ENCODE measurements around the gene SRPRB. TPM values are rescaled to one million over a fixed set of nuclear protein-coding genes. Genes with fewer than 3 reads are reported as not detected.

The SRPRB gene
- total and polyA plus RNA-seq, 2 experiments from 2014 or later = 29.2 to 40.9 TPM

DNA sequence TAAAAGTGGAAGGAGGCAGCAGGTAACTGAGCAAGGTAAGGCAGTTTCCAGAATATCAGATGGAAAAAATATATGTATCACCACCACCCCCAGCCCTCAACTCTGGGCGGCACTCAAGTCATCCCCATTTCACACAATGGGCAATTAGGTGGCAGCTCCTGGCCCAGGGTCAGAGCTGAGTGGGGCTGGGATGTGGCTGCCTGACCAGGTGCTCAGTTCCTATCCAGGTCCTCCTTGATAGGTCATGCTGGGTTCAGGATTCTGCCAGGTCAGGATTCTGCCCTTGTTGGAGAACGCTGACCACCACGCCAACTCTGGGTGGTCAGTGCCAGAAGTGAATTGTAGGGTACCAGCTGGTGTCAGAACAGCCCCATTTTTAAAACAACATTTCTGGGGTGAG is 60.5 kb downstream of the SRPRB start:
- H3K27me3 ChIP-seq = no peaks in the 10 kb centered on the region
- DNase-seq (ENCODE audit: low read depth in 1 of 2, low spot score in 1 of 2) = no peak
- no peak overlapping the region for H3K27ac ChIP-seq
- H3K36me3 ChIP-seq = no peaks in the 10 kb centered on the region
- peaks cover 3% of the 10 kb centered on the region for H3K4me1 ChIP-seq (ENCODE audit: low read depth)
- no peaks in the 10 kb centered on the region for H3K9me3 ChIP-seq (ENCODE audit: low read depth)
- no peak overlapping the region for H3K4me3 ChIP-seq
- TF ChIP-seq, protein P1, sequence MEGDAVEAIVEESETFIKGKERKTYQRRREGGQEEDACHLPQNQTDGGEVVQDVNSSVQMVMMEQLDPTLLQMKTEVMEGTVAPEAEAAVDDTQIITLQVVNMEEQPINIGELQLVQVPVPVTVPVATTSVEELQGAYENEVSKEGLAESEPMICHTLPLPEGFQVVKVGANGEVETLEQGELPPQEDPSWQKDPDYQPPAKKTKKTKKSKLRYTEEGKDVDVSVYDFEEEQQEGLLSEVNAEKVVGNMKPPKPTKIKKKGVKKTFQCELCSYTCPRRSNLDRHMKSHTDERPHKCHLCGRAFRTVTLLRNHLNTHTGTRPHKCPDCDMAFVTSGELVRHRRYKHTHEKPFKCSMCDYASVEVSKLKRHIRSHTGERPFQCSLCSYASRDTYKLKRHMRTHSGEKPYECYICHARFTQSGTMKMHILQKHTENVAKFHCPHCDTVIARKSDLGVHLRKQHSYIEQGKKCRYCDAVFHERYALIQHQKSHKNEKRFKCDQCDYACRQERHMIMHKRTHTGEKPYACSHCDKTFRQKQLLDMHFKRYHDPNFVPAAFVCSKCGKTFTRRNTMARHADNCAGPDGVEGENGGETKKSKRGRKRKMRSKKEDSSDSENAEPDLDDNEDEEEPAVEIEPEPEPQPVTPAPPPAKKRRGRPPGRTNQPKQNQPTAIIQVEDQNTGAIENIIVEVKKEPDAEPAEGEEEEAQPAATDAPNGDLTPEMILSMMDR (IDR thresholded peaks at IDR 0.05; ENCODE audit: low read depth, low read length) = no peak

DNA sequence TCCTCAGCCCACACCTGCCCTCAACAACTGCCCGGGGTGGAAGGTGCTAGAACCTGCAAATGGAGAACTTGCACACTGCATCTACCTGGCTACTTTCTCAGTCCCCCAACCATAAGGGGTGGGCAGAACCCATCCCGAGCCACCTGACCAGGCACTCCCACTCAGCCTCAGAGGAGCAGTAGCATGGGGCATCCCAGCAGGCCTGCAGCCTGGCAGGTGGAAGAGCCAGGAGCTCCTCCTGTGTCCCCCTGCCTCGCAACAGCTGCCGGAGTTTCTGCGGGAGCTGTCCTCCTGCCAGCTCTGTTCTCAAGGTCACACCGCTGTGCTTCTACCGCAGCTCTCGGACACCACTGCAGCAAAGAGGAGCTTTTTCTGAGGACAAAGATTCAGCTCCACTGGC is 62.6 kb downstream of the SRPRB start:
- Histone ChIP-seq H3K27me3 (no peaks in the 10 kb centered on the region), H3K9me3 (ENCODE audit: low read depth) (no peaks in the 10 kb centered on the region), H3K36me3 (no peaks in the 10 kb centered on the region), H3K4me1 (ENCODE audit: low read depth) (peaks cover 3% of the 10 kb centered on the region), H3K4me3 (no peak overlapping the region), H3K27ac (no peak overlapping the region)
- DNase-seq (ENCODE audit: low read depth in 1 of 2, low spot score in 1 of 2) = peak in 1 of 2 donors; percentile 55
- TF ChIP-seq, protein P1 (IDR thresholded peaks at IDR 0.05; ENCODE audit: low read depth, low read length) = no peak

DNA sequence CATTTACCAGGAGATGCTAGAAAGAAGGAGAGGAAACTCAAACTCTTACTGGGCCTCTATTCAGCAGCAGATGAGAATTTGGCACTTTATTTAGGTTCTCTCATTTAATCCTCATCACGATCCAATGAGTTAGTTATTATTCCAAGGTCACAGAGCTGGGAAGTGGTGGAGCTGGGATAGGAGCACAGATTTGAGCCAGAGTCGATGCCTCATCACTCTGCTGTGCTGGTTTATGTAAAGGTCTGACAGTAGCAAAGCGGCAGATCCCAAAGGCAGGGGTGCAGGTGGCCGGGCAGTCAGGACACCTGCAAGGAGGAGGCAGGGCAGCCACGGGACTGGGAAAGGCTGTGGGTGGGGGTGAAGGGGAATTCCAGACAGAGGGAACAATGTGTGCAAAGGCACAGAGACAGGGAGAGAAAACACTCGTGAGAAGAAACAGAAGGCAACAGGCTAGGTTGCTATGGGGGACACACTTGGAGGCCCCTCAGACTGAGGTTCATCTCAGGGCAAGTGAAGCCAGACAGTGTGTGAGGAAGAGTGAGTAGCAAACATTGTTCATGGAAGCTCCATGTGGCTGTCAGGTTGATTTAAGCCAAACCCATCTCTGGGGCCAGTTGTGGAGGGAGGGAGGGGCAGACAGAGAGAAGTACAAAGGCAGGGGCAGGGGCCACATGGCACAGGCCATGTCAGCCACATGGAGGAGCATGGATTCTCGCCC is 63.3 kb downstream of the SRPRB start:
- Histone ChIP-seq H3K4me1 (ENCODE audit: low read depth) (peaks cover 3% of the 10 kb centered on the region), H3K4me3 (no peak overlapping the region), H3K27me3 (no peaks in the 10 kb centered on the region), H3K27ac (no peak overlapping the region), H3K9me3 (ENCODE audit: low read depth) (no peaks in the 10 kb centered on the region), H3K36me3 (no peaks in the 10 kb centered on the region)
- no peak for DNase-seq (ENCODE audit: low read depth in 1 of 2, low spot score in 1 of 2)
- TF ChIP-seq, protein P1 (IDR thresholded peaks at IDR 0.05; ENCODE audit: low read depth, low read length) = no peak

DNA sequence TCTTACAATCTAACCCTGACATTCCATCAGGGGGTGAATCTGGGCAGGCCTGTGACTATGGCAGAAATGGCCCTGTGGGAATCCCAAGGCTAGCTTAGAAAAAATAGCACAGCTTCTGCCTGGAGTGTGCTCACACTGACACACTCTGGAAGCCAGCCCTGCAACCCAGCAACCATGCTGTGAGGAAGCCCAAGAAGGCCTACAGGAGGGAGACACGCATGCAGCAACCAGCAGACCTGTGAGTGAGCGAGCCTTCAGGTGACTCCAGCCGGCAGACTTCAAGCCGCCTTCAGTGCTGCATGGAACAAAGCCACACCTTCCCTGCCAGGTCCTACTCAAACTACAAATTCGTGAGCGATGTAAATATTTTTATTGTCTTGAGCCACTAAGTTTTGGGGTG is 64.0 kb downstream of the SRPRB start:
- H3K36me3 ChIP-seq = no peaks in the 10 kb centered on the region
- DNase-seq (ENCODE audit: low read depth in 1 of 2, low spot score in 1 of 2) = no peak
- no peaks in the 10 kb centered on the region for H3K9me3 ChIP-seq (ENCODE audit: low read depth)
- H3K4me3 ChIP-seq = no peak overlapping the region
- TF ChIP-seq, protein P1 (IDR thresholded peaks at IDR 0.05; ENCODE audit: low read depth, low read length) = no peak
- H3K27me3 ChIP-seq = no peaks in the 10 kb centered on the region
- H3K4me1 ChIP-seq (ENCODE audit: low read depth) = peaks cover 3% of the 10 kb centered on the region
- H3K27ac ChIP-seq = no peak overlapping the region

DNA sequence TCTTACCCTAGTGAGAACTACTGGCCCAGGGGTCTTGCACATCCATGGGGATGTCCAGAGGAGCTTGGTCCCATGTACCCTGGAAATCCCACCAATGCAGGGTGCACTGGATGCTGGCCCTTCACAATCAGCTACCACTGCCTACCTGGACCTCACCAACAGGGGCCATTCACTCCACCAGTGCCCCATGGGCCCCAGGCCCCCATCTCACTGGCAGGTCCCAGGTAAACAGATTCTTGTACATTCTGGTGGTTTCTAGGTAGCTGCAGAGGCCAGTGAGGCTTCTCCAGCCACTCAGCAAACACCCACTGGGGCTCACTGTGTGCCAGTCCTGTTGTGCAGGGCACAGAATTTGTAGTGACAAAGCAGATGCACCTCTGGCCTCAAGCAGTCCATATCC is 65.2 kb downstream of the SRPRB start:
- Histone ChIP-seq H3K4me3 (no peak overlapping the region), H3K27me3 (no peaks in the 10 kb centered on the region), H3K9me3 (ENCODE audit: low read depth) (no peaks in the 10 kb centered on the region), H3K27ac (no peak overlapping the region), H3K36me3 (no peaks in the 10 kb centered on the region), H3K4me1 (ENCODE audit: low read depth) (peaks cover 3% of the 10 kb centered on the region)
- no peak for DNase-seq (ENCODE audit: low read depth in 1 of 2, low spot score in 1 of 2)
- TF ChIP-seq, protein P1 (IDR thresholded peaks at IDR 0.05; ENCODE audit: low read depth, low read length) = no peak

Other genes with a start within 250 kb of the SRPRB start
- gene CDV3, start 232.1 kb upstream of the SRPRB start, total RNA-seq = 69.2 and 100 TPM in 2 replicates
- gene CDV3, start 232.1 kb upstream of the SRPRB start, polyA plus RNA-seq = 56.7 and 62.4 TPM in 2 replicates
- gene TOPBP1, start 143.9 kb upstream of the SRPRB start, total RNA-seq = 23.4 and 35.1 TPM in 2 replicates
- gene TOPBP1, start 143.9 kb upstream of the SRPRB start, polyA plus RNA-seq = 20.3 and 20.5 TPM in 2 replicates
- 0.11 and 0.33 TPM in 2 replicates for gene TF, start 59.4 kb upstream of the SRPRB start, total RNA-seq
- 1.4 and 3.0 TPM in 2 replicates for gene TF, start 59.4 kb upstream of the SRPRB start, polyA plus RNA-seq
- 2.4 and 2.6 TPM in 2 replicates for gene RAB6B, start 90.1 kb downstream of the SRPRB start, total RNA-seq
- 3.0 TPM in 2 replicates for gene RAB6B, start 90.1 kb downstream of the SRPRB start, polyA plus RNA-seq
- gene SLCO2A1, start 224.1 kb downstream of the SRPRB start, total RNA-seq = 0.49 and 5.1 TPM in 2 replicates
- gene SLCO2A1, start 224.1 kb downstream of the SRPRB start, polyA plus RNA-seq = 6.1 and 9.0 TPM in 2 replicates

All from cardiac muscle cell (in vitro differentiated cells and primary cell).